ENCODE measurements around the gene NRXN3.

Gene NRXN3

DNA sequence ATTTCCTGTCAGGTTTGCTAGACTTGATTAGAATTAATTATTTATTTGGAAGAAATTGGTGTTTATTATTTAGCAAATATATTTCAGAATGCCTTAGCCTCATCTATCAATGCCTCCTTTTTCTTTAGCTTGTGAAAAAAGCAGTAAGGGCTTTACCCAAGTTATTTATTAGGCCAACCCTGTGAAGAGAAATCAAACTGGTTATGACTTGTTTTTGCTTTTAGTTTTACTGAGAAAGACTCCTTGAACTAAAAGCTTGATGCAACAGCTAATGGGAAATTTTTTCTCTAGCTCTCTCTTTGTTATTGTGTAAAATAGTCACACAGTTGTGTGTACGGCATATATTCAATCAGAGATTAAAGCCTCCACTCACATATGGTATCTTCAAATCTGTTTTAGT lies 1734.3 kb downstream of the NRXN3 start:
- no peak for DNase-seq (ENCODE audit: extremely low read depth, low read depth)
- no peak overlapping the region for H3K4me3 ChIP-seq (replicated peaks; ENCODE audit: low read depth, low read length)
- TF ChIP-seq, protein P1, sequence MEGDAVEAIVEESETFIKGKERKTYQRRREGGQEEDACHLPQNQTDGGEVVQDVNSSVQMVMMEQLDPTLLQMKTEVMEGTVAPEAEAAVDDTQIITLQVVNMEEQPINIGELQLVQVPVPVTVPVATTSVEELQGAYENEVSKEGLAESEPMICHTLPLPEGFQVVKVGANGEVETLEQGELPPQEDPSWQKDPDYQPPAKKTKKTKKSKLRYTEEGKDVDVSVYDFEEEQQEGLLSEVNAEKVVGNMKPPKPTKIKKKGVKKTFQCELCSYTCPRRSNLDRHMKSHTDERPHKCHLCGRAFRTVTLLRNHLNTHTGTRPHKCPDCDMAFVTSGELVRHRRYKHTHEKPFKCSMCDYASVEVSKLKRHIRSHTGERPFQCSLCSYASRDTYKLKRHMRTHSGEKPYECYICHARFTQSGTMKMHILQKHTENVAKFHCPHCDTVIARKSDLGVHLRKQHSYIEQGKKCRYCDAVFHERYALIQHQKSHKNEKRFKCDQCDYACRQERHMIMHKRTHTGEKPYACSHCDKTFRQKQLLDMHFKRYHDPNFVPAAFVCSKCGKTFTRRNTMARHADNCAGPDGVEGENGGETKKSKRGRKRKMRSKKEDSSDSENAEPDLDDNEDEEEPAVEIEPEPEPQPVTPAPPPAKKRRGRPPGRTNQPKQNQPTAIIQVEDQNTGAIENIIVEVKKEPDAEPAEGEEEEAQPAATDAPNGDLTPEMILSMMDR (IDR thresholded peaks at IDR 0.05; ENCODE audit: low read depth, low read length, missing control alignments), result no peak

DNA sequence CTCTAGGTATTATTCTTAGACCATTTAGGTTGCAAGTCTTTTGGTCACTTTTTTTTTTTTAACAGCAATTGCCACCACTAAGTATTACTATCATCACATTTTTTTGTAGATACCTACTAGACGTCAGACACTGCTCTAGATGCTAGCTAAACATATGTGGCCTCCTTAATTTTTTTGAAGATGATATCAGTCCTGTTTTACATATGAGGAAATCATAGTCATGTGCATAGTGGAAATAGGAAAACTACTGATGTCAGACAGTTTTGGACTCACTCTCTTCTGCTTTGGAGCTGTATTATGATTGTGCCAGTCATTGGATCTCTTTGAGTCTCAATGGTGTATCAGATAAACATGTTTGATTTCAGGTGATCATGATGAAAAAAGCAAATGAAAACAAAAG lies 1736.8 kb downstream of the NRXN3 start:
- H3K4me3 ChIP-seq (replicated peaks; ENCODE audit: low read depth, low read length), result no peak overlapping the region
- DNase-seq (ENCODE audit: extremely low read depth, low read depth), result no peak
- TF ChIP-seq, protein P1 (IDR thresholded peaks at IDR 0.05; ENCODE audit: low read depth, low read length, missing control alignments), result no peak

DNA sequence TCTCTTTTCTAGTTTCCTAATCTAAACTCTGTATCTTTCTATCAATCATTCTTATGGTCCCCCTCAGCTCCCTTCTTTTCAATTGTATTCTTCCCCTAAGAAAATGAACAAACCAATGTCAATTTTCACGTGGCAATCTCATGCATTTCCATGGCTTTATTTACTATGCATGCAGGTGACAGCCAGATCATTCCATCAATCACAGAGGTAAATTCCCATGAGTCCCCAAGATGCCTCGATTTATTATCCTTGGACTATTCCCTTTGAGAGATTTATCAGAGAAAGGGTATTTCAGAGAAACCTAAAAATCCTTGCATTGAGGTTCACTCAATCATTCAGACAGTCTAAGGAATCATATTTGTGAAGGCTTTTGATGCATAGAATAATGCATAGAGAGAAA lies 1739.9 kb downstream of the NRXN3 start:
- DNase-seq (ENCODE audit: extremely low read depth, low read depth), result no peak
- TF ChIP-seq, protein P1 (IDR thresholded peaks at IDR 0.05; ENCODE audit: low read depth, low read length, missing control alignments), result no peak
- no peak overlapping the region for H3K4me3 ChIP-seq (replicated peaks; ENCODE audit: low read depth, low read length)

DNA sequence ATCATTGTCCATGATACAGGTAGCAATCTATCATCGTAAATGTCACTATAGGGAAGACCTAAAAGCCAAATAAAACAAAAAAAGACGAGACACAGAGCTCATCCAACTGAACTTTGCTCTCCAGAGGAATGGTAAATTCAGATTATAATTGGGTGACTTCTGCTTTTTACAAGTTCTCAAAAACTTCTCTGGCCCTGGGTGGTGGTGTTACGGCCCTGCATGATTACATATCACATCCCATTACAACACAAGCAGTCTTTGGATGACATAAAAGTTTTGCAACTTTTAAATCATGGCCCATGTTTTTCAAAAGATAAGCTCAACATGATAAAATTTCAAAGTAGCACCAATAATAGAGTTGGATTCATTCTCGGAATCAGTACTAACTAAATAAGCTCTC lies 1741.6 kb downstream of the NRXN3 start:
- no peak for DNase-seq (ENCODE audit: extremely low read depth, low read depth)
- TF ChIP-seq, protein P1 (IDR thresholded peaks at IDR 0.05; ENCODE audit: low read depth, low read length, missing control alignments), result no peak
- no peak overlapping the region for H3K4me3 ChIP-seq (replicated peaks; ENCODE audit: low read depth, low read length)

DNA sequence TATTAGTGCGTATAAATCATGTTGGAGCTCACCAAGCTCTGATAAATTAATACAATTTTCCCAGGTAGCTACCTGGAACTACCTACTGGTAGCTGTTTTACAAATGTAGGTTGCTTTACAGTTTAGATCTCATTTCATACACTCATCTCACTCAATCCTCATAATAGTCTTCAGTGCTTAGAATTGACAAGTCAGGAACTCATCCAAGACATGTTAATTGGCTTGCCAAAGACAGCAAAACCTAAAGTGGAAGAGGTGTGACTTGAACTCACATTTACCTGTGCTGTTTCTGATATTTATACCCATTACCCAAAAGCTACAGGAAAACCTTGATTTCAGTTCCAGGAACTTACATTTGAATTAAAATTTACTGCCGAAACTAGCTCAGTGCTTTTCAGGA lies 1744.4 kb downstream of the NRXN3 start:
- TF ChIP-seq, protein P1 (IDR thresholded peaks at IDR 0.05; ENCODE audit: low read depth, low read length, missing control alignments), result no peak
- no peak for DNase-seq (ENCODE audit: extremely low read depth, low read depth)
- no peak overlapping the region for H3K4me3 ChIP-seq (replicated peaks; ENCODE audit: low read depth, low read length)

DNA sequence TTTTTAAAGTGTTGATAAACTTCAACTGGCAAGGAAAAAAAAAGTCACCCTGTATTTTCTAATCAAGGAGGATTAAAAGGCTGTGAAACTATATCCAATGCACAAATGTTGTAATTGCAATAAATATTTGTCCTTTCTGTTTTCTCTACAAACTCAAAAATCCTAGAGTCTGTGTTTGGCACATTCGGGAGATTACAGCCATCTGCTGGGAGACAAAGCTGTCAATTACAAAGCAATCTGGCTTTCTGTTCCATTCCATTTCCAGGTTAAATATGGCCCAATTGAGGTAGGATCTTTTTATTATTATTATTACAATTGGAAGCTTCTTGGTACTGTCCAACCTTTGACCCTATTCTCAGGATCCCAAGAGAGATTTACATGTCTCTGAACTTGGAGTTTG lies 1745.2 kb downstream of the NRXN3 start:
- DNase-seq (ENCODE audit: extremely low read depth, low read depth), result no peak
- no peak overlapping the region for H3K4me3 ChIP-seq (replicated peaks; ENCODE audit: low read depth, low read length)
- TF ChIP-seq, protein P1 (IDR thresholded peaks at IDR 0.05; ENCODE audit: low read depth, low read length, missing control alignments), result no peak

DNA sequence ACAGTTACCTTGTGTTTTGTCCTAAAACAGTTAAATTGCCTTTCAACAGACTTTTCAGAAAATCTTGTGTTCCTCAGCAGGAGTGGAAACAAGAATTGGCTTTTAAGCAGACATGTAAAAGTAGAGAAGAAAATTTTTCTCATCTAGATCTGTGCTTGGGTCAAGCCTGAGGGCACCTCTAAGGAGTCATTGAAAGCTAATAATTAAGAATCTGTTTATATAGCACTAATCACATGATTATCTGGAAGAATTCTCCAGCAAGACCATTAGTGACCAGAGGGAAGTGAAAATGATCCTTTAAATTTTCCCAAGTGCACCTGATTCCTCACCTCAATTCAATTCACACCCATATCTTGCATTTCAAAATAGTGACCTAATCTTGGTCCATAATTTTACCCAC lies 1746.1 kb downstream of the NRXN3 start:
- H3K4me3 ChIP-seq (replicated peaks; ENCODE audit: low read depth, low read length), result no peak overlapping the region
- DNase-seq (ENCODE audit: extremely low read depth, low read depth), result no peak
- TF ChIP-seq, protein P1 (IDR thresholded peaks at IDR 0.05; ENCODE audit: low read depth, low read length, missing control alignments), result no peak

Measured in HFF-Myc (cell line).